Measurements from ENCODE around the gene CRB1.

GRCh38 chr1:197249324-197249723, 18.7 kb upstream of the CRB1 start:
- TF ChIP-seq, protein P1, sequence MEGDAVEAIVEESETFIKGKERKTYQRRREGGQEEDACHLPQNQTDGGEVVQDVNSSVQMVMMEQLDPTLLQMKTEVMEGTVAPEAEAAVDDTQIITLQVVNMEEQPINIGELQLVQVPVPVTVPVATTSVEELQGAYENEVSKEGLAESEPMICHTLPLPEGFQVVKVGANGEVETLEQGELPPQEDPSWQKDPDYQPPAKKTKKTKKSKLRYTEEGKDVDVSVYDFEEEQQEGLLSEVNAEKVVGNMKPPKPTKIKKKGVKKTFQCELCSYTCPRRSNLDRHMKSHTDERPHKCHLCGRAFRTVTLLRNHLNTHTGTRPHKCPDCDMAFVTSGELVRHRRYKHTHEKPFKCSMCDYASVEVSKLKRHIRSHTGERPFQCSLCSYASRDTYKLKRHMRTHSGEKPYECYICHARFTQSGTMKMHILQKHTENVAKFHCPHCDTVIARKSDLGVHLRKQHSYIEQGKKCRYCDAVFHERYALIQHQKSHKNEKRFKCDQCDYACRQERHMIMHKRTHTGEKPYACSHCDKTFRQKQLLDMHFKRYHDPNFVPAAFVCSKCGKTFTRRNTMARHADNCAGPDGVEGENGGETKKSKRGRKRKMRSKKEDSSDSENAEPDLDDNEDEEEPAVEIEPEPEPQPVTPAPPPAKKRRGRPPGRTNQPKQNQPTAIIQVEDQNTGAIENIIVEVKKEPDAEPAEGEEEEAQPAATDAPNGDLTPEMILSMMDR (IDR thresholded peaks at IDR 0.05) = no peak
- no peak for TF ChIP-seq POLR2A (IDR thresholded peaks at IDR 0.05)
